Cardiac fibroblast (primary cell): ENCODE data around the gene GNA14.

ENCODE experiments used
- DNase-seq, 2 donors: peaks; one replicate each; pipeline versions ENCODE4 v3.0.0 to v3.0.0-alpha.2; 2010; ENCODE audit warnings: low read depth in 2 of 2
- H3K4me3 ChIP-seq, 2 donors: replicated peaks in 1 of 2; 1 replicate in 1 of 2; 2 replicates in 1 of 2; pipeline ENCODE4 v1.5.1; 2011; ENCODE audit warnings: low read depth in 2 of 2, low read length in 2 of 2, mild to moderate bottlenecking in 2 of 2, moderate library complexity in 1 of 2
- CTCF ChIP-seq: IDR thresholded peaks from one replicate; pipeline ENCODE4 v1.5.1; 2011; ENCODE audit warnings: low read depth, mild to moderate bottlenecking, low read length, inconsistent platforms

Gene GNA14

DNA sequence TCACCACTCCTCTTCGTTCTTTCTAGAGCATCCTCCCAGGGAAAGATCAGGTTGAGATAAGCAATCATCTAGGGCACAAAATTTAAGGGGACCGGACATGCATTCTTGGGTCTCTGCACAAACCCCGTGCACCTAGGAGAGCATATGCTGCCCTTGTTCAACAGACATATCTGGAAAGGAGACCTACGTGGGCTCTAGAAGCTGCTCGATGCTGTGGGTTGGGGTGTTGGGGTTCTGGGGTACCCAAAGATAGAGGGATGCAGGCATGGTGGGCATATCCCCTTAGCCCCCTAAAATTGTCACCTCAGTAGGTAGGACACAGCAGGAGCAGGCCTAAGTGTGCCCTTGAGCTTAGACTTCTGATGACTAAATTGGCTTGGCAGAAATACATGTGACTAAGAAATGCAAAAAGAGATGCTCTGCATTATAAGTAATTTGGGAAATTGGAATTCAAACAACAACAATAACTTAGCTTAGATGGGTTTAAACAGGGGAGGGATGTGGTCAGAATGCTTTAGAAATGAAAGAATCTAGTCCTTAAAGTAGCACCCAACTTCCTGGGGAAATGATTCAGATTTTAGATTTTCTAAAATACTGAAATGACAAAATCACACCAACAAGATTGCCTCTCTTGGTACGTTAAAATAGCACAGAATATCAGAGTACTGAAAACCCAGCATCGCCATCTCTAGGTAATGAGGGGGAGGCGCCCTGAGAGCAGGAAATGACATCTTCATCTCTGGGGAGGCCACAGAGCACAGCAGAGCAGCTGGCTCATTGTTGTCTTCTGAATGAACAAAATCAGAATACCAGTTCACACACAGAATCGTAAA is 172.3 kb downstream of the GNA14 start:
- H3K4me3 ChIP-seq: no peak overlapping the region

DNA sequence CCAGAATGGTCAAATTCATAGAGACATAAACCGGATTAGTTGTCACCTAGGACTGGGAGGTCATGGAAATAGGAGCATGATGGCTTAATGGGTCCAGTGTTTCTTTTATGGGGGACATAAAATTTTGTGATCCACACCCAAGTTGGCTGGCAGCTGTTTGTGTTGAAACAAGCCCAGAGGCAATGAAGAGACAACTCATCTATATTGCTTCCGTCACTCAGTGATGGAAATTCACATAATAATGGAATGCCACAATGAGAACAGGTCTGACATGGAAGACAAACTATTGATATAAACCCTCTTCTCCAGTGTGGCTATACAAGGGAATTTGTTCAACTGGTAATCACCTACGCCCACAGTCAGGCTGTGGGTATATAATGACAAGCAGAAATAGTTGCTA is 173.2 kb downstream of the GNA14 start:
- no peak overlapping the region for H3K4me3 ChIP-seq
- DNase-seq: no peak
- no peak for TF ChIP-seq CTCF

More for the DNA sequence above, 172.3 kb downstream of the GNA14 start:
- TF ChIP-seq CTCF: no peak
- DNase-seq: peak; percentile 69 to 91

DNA sequence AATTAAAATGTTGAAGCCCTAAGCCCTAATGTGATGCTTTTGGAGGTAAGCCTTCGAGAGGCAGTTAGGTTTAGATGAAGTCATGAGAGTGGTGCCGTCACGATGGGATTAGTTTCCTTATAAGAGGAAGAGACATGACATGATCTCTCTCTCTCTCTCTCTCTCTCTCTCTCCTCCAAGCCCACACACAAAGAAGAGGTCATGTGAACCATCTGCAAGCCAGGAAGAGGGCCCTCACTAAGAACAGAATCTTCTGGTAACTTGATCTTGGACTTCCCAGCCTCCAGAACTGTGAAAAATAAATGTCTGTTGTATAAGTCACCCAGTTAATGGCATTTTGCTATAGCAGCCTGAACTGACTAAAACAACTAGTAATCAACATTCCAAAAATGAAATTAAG is 175.5 kb downstream of the GNA14 start:
- DNase-seq: peak in 1 of 2 donors; percentile 69
- no peak overlapping the region for H3K4me3 ChIP-seq
- TF ChIP-seq CTCF: no peak

DNA sequence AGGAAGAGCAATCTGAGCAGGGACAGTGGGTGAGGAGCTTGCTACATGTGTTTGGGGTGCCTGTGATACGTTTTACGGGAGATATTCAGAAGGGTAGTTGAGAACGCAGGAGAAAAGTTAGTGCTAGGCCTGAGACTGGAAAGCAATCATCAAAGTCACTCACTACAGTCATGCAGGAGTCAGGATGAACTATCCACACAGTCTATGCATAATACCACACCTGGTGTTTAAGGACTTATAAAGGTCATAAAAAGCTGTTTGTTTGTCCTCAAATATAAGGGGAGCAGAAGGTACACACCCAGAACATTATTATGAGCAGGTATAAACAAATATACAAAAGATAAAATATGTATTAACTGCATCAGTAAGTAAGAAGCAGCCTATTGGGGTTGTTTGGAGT is 176.6 kb downstream of the GNA14 start:
- TF ChIP-seq CTCF: no peak
- DNase-seq: no peak
- no peak overlapping the region for H3K4me3 ChIP-seq

DNA sequence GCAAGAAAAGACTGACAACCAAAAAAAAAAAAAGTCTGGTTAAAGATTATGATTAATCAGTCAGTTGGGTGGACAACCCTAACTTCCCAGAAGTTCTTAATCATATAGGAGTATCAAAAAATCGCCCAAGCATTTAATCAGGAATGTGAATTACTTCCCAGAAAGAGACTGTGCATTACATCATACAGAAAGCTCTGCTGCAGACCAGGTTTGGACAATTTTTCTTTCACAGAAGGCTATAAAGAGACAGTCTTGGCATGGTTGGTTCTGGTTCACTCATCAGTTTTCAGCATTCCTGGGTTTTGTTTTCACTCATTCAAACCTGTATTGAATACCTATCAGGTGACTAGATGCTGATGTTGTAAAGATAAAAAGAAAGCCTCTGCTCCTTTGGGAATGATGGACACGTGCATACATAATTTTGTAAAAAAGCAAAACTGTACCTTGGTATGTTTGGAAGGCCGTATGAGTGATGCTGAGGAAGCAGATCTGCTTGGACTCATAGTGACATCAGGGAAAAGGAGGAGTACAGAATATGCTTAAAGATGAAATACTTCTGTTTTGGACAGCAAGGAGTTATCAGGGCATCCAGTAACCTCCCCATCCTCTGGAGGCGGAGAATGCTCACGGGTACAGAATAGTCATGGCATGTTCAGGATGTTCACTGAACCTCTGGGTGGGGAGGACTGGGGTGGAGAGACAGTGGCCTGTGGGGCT is 178.4 kb downstream of the GNA14 start:
- TF ChIP-seq CTCF: no peak
- DNase-seq: peak; percentile 41 to 42

DNA sequence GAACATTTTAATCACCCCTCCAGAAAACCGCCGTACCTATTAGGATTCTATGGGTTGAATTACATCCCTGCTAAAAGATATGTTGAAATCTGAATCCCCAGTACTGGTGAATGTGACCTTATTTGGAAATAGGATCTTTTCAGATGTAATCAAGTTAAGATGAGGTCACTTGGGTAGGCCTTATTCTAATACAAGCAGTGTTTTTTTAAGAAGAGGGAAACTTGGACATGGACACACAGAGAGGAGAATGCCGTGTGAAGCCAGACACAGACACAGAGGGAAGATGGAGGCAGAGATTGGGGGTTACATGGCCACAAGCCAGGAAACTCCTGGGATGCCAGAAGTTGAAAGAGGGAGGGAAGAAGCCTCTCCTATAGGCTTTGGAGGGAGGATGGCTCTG is 183.5 kb downstream of the GNA14 start:
- no peak overlapping the region for H3K4me3 ChIP-seq
- peak in 1 of 2 donors; percentile 61 for DNase-seq
- TF ChIP-seq CTCF: no peak

More for the DNA sequence above, 178.4 kb downstream of the GNA14 start:
- H3K4me3 ChIP-seq: no peak overlapping the region
